IMR-90 (cell line): ENCODE results near the gene HIVEP3. TPM values are rescaled to one million over a fixed set of nuclear protein-coding genes. Genes with fewer than 3 reads are reported as not detected.

Source experiments
- ATAC-seq: fragments of 200-7000 bp; cut with Tn5 transposase; 2 replicates; pipeline ENCODE4 v1.9.1; 2020; ENCODE audit warnings: low read depth, mild to moderate bottlenecking, moderate library complexity
- BruUV-seq: library from RNA; stranded (reverse); fragments of 400-500 nt; replicated peaks from 2 replicates; lab custom pipeline; 2021; lab: Mats Ljungman, UMichigan
- CTCF ChIA-PET: fragments of 300-600 bp; formaldehyde crosslinking; extraction: SDS; loops from one replicate; lab custom pipeline; 2021; ENCODE audit warnings: antibody characterized with exemption; lab: Yijun Ruan, JAX
- POLR2A ChIA-PET: fragments of 300-600 bp; sonication (Branson Sonifier 250); formaldehyde crosslinking; loops from one replicate; lab custom pipeline; 2022; ENCODE audit warnings: antibody characterized with exemption; ENCODE audit not compliant: unreplicated experiment; lab: Charles Lee
- DNase-seq: peaks from one replicate; pipeline ENCODE4 v3.0.0; 2013
- H2AFZ ChIP-seq: replicated peaks from 2 replicates; pipeline ENCODE3; 2013; ENCODE audit warnings: low read length, mild to moderate bottlenecking; ENCODE audit not compliant: poor library complexity
- H2AK5ac ChIP-seq: 2 replicates; pipeline ENCODE4 v1.6.1; 2013; ENCODE audit warnings: low read depth, low read length, inconsistent platforms
- H2AK9ac ChIP-seq: replicated peaks from 2 replicates; pipeline ENCODE3; 2013; ENCODE audit warnings: mild to moderate bottlenecking, low read depth, low read length, moderate library complexity; ENCODE audit not compliant: poor library complexity
- H2BK120ac ChIP-seq: 2 replicates; pipeline ENCODE4 v1.6.1; 2013; ENCODE audit warnings: low read depth, low read length, inconsistent platforms
- H2BK15ac ChIP-seq: 3 replicates; pipeline ENCODE4 v1.6.1; 2013; ENCODE audit warnings: low read depth, low read length, inconsistent platforms
- H2BK20ac ChIP-seq: 2 replicates; pipeline ENCODE4 v1.6.1; 2013; ENCODE audit warnings: low read depth, mild to moderate bottlenecking, inconsistent platforms, low read length, moderate library complexity
- H2BK5ac ChIP-seq: 2 replicates; pipeline ENCODE4 v1.6.1; 2013; ENCODE audit warnings: mild to moderate bottlenecking, low read depth, low read length, inconsistent platforms; ENCODE audit not compliant: poor library complexity, severe bottlenecking
- H3K14ac ChIP-seq: replicated peaks from 2 replicates; pipeline ENCODE4 v1.6.1; 2013; ENCODE audit warnings: low read depth, low read length, inconsistent platforms
- H3K18ac ChIP-seq: 2 replicates; pipeline ENCODE4 v1.6.1; 2013; ENCODE audit warnings: low read depth, low read length, control low read depth
- H3K23ac ChIP-seq: 2 replicates; pipeline ENCODE4 v1.6.1; 2013; ENCODE audit warnings: low read depth, low read length, inconsistent platforms
- H3K27ac ChIP-seq: 2 replicates; pipeline ENCODE4 v1.5.1; 2013; ENCODE audit warnings: mild to moderate bottlenecking, control low read depth, low read length; ENCODE audit not compliant: insufficient read depth
- H3K27me3 ChIP-seq: 2 replicates; pipeline ENCODE4 v1.6.1; 2013; ENCODE audit warnings: low read length; ENCODE audit not compliant: control insufficient read depth, insufficient read depth
- H3K36me3 ChIP-seq: 2 replicates; pipeline ENCODE4 v1.6.1; 2013; ENCODE audit warnings: low read length, mixed read lengths; ENCODE audit not compliant: control insufficient read depth, insufficient read depth
- H3K4ac ChIP-seq: 2 replicates; pipeline ENCODE4 v1.6.1; 2013; ENCODE audit warnings: low read depth, low read length, inconsistent platforms
- H3K4me1 ChIP-seq: 2 replicates; pipeline ENCODE4 v1.6.1; 2013; ENCODE audit warnings: low read length, mixed read lengths; ENCODE audit not compliant: control insufficient read depth, insufficient read depth
- H3K4me2 ChIP-seq: 2 replicates; pipeline ENCODE4 v1.6.1; 2013; ENCODE audit warnings: low read depth, mild to moderate bottlenecking, control low read depth, low read length, moderate library complexity
- H3K4me3 ChIP-seq: 2 replicates; pipeline ENCODE4 v1.5.1; 2013; ENCODE audit warnings: low read depth, mild to moderate bottlenecking, control low read depth, low read length, moderate library complexity; ENCODE audit not compliant: insufficient read depth
- H3K56ac ChIP-seq: 2 replicates; pipeline ENCODE4 v1.6.1; 2013; ENCODE audit warnings: low read length, inconsistent platforms; ENCODE audit not compliant: insufficient read depth; ENCODE audit errors: extremely low read depth
- H3K79me1 ChIP-seq, 2 experiments: 2 replicates each; pipeline ENCODE4 v1.6.1; 2013; ENCODE audit warnings: low read length in 2 of 2, inconsistent platforms in 1 of 2, low read depth in 1 of 2
- H3K9ac ChIP-seq: 2 replicates; pipeline ENCODE4 v1.6.1; 2013; ENCODE audit warnings: low read depth, low read length, control low read depth
- H3K9me1 ChIP-seq: 2 replicates; pipeline ENCODE4 v1.6.1; 2013; ENCODE audit warnings: low read length, inconsistent platforms; ENCODE audit not compliant: insufficient read depth
- H3K9me3 ChIP-seq: 2 replicates; pipeline ENCODE4 v1.6.1; 2013; ENCODE audit warnings: low read length; ENCODE audit not compliant: control insufficient read depth, insufficient read depth
- H4K20me1 ChIP-seq: 2 replicates; pipeline ENCODE4 v1.6.1; 2013; ENCODE audit warnings: low read length, inconsistent platforms; ENCODE audit not compliant: insufficient read depth
- H4K5ac ChIP-seq: 2 replicates; pipeline ENCODE4 v1.6.1; 2013; ENCODE audit warnings: mild to moderate bottlenecking, low read depth, low read length, control low read depth
- H4K8ac ChIP-seq, 2 experiments: 2 replicates each; pipeline ENCODE4 v1.6.1; 2013; ENCODE audit warnings: low read depth in 2 of 2, low read length in 2 of 2, control low read depth in 1 of 2, inconsistent platforms in 1 of 2
- H4K91ac ChIP-seq: 2 replicates; pipeline ENCODE4 v1.6.1; 2013; ENCODE audit warnings: low read depth, low read length, inconsistent platforms; ENCODE audit not compliant: insufficient read depth
- BHLHE40 ChIP-seq: fragments of 150-350 bp; IDR thresholded peaks from 2 replicates; pipeline ENCODE4 v1.6.1; 2016; ENCODE audit warnings: mild to moderate bottlenecking, low read depth, low read length
- CEBPB ChIP-seq: IDR thresholded peaks from 2 replicates; pipeline ENCODE4 v1.6.1; 2012; ENCODE audit warnings: low read depth, low read length, improper control_type of control experiment
- CHD1 ChIP-seq: IDR thresholded peaks from 2 replicates; pipeline ENCODE4 v1.6.1; 2012; ENCODE audit warnings: low read depth, low read length, improper control_type of control experiment
- CTCF ChIP-seq: conservative IDR thresholded peaks from 2 replicates; pipeline ENCODE4 v1.5.1; 2012; ENCODE audit warnings: mild to moderate bottlenecking, low read depth, low read length, improper control_type of control experiment
- ELK1 ChIP-seq: fragments of 150-350 bp; IDR thresholded peaks from 2 replicates; pipeline ENCODE4 v1.6.1; 2016; ENCODE audit warnings: low read depth, mild to moderate bottlenecking, low read length, moderate library complexity, borderline replicate concordance
- MAZ ChIP-seq: IDR thresholded peaks from 2 replicates; pipeline ENCODE4 v1.6.1; 2012; ENCODE audit warnings: low read depth, mild to moderate bottlenecking, low read length, improper control_type of control experiment, moderate library complexity, borderline replicate concordance
- MXI1 ChIP-seq: IDR thresholded peaks from 2 replicates; pipeline ENCODE4 v1.6.1; 2012; ENCODE audit warnings: low read depth, mild to moderate bottlenecking, low read length, moderate library complexity, borderline replicate concordance
- POLR2A ChIP-seq: IDR thresholded peaks from 2 replicates; pipeline ENCODE4 v1.6.1; 2012; ENCODE audit warnings: mild to moderate bottlenecking, low read depth, low read length
- RAD21 ChIP-seq: IDR thresholded peaks from 2 replicates; pipeline ENCODE4 v1.6.1; 2012; ENCODE audit warnings: low read length, improper control_type of control experiment
- SMC3 ChIP-seq: fragments of 150-350 bp; IDR thresholded peaks from 2 replicates; pipeline ENCODE4 v1.6.1; 2016; ENCODE audit warnings: low read depth, mild to moderate bottlenecking, antibody characterized with exemption, low read length, moderate library complexity
- USF2 ChIP-seq: fragments of 150-350 bp; IDR thresholded peaks from 2 replicates; pipeline ENCODE4 v1.6.1; 2017; ENCODE audit warnings: mild to moderate bottlenecking, antibody characterized with exemption, low read length, low read depth
- WGBS, 2 experiments: methylation state at CpG; one replicate each; pipeline versions ENCODE4 v1.1.5 to v1.1.7; 2013; ENCODE audit warnings: missing lambda C conversion rate in 2 of 2; ENCODE audit not compliant: insufficient read length in 1 of 2; ENCODE audit errors: extremely low coverage in 2 of 2; 5-methylcytosine and 5-hydroxymethylcytosine counted together
- dilution Hi-C: fragments of 300-500 bp; cut with HindIII; formaldehyde crosslinking; loops from one replicate; pipeline ENCODE4 v1.14.3; 2018; ENCODE audit warnings: low sequenced_read_pairs; ENCODE audit not compliant: unreplicated experiment
- in situ Hi-C: fragments of 300-500 bp; cut with MboI; formaldehyde crosslinking; loops from 3 replicates; pipeline ENCODE4 v1.14.3; 2019; ENCODE audit warnings: low sequenced_read_pairs, inconsistent platforms, mixed read lengths
- intact Hi-C: fragments of 100-400 bp; cut with micrococcal nuclease; formaldehyde crosslinking; loops from 2 replicates; pipeline ENCODE4 v1.10.0; 2022
- polyA plus RNA-seq, 3 experiments: library from polyadenylated mRNA; depleted of rRNA; stranded (reverse); fragments of >200 nt; gene quantifications; 2 replicates each; pipeline ENCODE4 v1.2.3, GENCODE V29; 2012; ENCODE audit warnings: low replicate concordance in 1 of 3
- total RNA-seq: library from RNA; depleted of rRNA; stranded (reverse); fragments of >200 nt; gene quantifications from 2 replicates; pipeline ENCODE4 v1.2.3, GENCODE V29; 2012

HIVEP3 gene
- total and polyA plus RNA-seq, 2 of the 4 experiments (the other 2 are of a cell fraction): 1.4 to 4.0 TPM

GRCh38 chr1:41627491-41628280 is 291.0 kb downstream of the HIVEP3 start:
- Histone ChIP-seq H2BK15ac (peak overlapping the region; percentile 65; the same call in 1 of the 3 replicates), H4K8ac (no peak overlapping the region; a peak in 1 of 4 replicates), H3K4me2 (no peak overlapping the region), H3K36me3 (no peaks in the 10 kb centered on the region), H3K9me3 (no peaks in the 10 kb centered on the region), H2AK5ac (peak overlapping the region; percentile 84), H2BK20ac (peak overlapping the region; percentile 24; the same call in 1 of the 2 replicates), H3K27me3 (no peaks in the 10 kb centered on the region), H3K4me1 (peaks cover 35% of the 10 kb centered on the region), H3K14ac (0 out of 2 replicates have a peak overlapping the region, but pooled peaks have one; percentile 23), H2AK9ac (peak overlapping the region; percentile 60), H3K4me3 (no peak overlapping the region), H4K91ac (peak overlapping the region; percentile 52; the same call in 1 of the 2 replicates), H4K20me1 (peaks cover 5% of the 10 kb centered on the region), H3K9me1 (peaks cover 29% of the 10 kb centered on the region), H3K79me1 (peaks cover 27 to 55% of the 10 kb centered on the region in 2 experiments; a peak in 3 of 4 replicates), H2AFZ (no peak overlapping the region), H3K56ac (no peak overlapping the region), H3K18ac (no peak overlapping the region), H3K4ac (peak overlapping the region; percentile 55), H3K9ac (no peak overlapping the region), H3K23ac (no peak overlapping the region), H2BK5ac (no peak overlapping the region), H2BK120ac (peak overlapping the region; percentile 62), H3K27ac (no peak overlapping the region), H4K5ac (peak overlapping the region; percentile 36; the same call in 1 of the 2 replicates)
- DNase-seq (no peak), ATAC-seq (no peak)
- whole genome bisulfite sequencing, 2 experiments: no CpG with 5 or more reads among the region's 5 CpGs
- in situ Hi-C loops (no loop called here), intact Hi-C loops (no loop called here), dilution Hi-C loops (no loop called here)
- ChIA-PET POLR2A (no interaction called here), CTCF (no interaction called here)
- no peak for TF ChIP-seq CEBPB
- TF ChIP-seq ELK1: no peak
- TF ChIP-seq BHLHE40: no peak
- no peak for TF ChIP-seq USF2
- no peak for TF ChIP-seq CTCF
- no peak for TF ChIP-seq CHD1
- no peak for TF ChIP-seq SMC3
- TF ChIP-seq MAZ: no peak
- TF ChIP-seq MXI1: no peak
- TF ChIP-seq RAD21: no peak
- no peak for TF ChIP-seq POLR2A
- BruUV-seq: no TSS peak
